ENCODE results near the gene USP20. TPM values are rescaled to one million over a fixed set of nuclear protein-coding genes. Genes with fewer than 3 reads are reported as not detected.

Gene USP20
- total RNA-seq, 1 donor from 2014 or later = 35.9 TPM

- TF ChIP-seq CTCF (conservative IDR thresholded peaks at IDR 0.05) = no peak
- H3K27me3 Mint-ChIP-seq (ENCODE audit: low read depth) = no peaks in the 10 kb centered on the region
- peaks cover 7% of the 10 kb centered on the region for H3K4me1 Mint-ChIP-seq
- H3K4me3 Mint-ChIP-seq = no peak overlapping the region
- DNase-seq (ENCODE audit: low read depth, low spot score) = no peak
- no peak overlapping the region for H3K27ac Mint-ChIP-seq (ENCODE audit: unreplicated experiment)
- no peaks in the 10 kb centered on the region for H3K9me3 Mint-ChIP-seq
- no peaks in the 10 kb centered on the region for H3K36me3 Mint-ChIP-seq (ENCODE audit: low read depth)
These were observed 86.6 kb downstream of the USP20 start for GRCh38 chr9:129921905-129922304.

- Mint-ChIP-seq H3K4me1 (peaks cover 7% of the 10 kb centered on the region), H3K4me3 (no peak overlapping the region), H3K27me3 (ENCODE audit: low read depth) (no peaks in the 10 kb centered on the region), H3K36me3 (ENCODE audit: low read depth) (peaks cover 3% of the 10 kb centered on the region), H3K9me3 (no peaks in the 10 kb centered on the region), H3K27ac (ENCODE audit: unreplicated experiment) (no peak overlapping the region)
- DNase-seq (ENCODE audit: low read depth, low spot score) = no peak
- TF ChIP-seq CTCF (conservative IDR thresholded peaks at IDR 0.05) = no peak
These were observed 88.3 kb downstream of the USP20 start for GRCh38 chr9:129923589-129923988.

- Mint-ChIP-seq H3K36me3 (ENCODE audit: low read depth) (peaks cover 3% of the 10 kb centered on the region), H3K27ac (ENCODE audit: unreplicated experiment) (no peak overlapping the region), H3K4me1 (peaks cover 29% of the 10 kb centered on the region), H3K4me3 (no peak overlapping the region), H3K9me3 (no peaks in the 10 kb centered on the region), H3K27me3 (ENCODE audit: low read depth) (no peaks in the 10 kb centered on the region)
- TF ChIP-seq CTCF (conservative IDR thresholded peaks at IDR 0.05) = no peak
- DNase-seq (ENCODE audit: low read depth, low spot score) = no peak
These were observed 94.4 kb downstream of the USP20 start for GRCh38 chr9:129929496-129930125.

GRCh38 chr9:129930743-129931142 lies 95.5 kb downstream of the USP20 start:
- no peak for TF ChIP-seq CTCF (conservative IDR thresholded peaks at IDR 0.05)
- no peak overlapping the region for H3K4me3 Mint-ChIP-seq
- H3K27me3 Mint-ChIP-seq (ENCODE audit: low read depth) = no peaks in the 10 kb centered on the region
- no peaks in the 10 kb centered on the region for H3K9me3 Mint-ChIP-seq
- H3K27ac Mint-ChIP-seq (ENCODE audit: unreplicated experiment) = no peak overlapping the region
- peaks cover 3% of the 10 kb centered on the region for H3K36me3 Mint-ChIP-seq (ENCODE audit: low read depth)
- H3K4me1 Mint-ChIP-seq = peaks cover 34% of the 10 kb centered on the region
- DNase-seq (ENCODE audit: low read depth, low spot score) = no peak

Small RNAs within 50 kb of the gene (microRNA-seq; reads per million reads assigned to microRNA genes)
- gene MIR6855 = not detected

Other genes starting within 250 kb of the USP20 start
- gene C9orf50, start 214.4 kb upstream of the USP20 start, total RNA-seq = 0.26 and 0.27 TPM in 2 replicates
- gene NTMT1, start 209.3 kb upstream of the USP20 start, total RNA-seq = 50.9 and 51.8 TPM in 2 replicates
- 20.9 and 21.9 TPM in 2 replicates for gene ASB6, start 193.3 kb upstream of the USP20 start, total RNA-seq
- gene PRRX2, start 169.8 kb upstream of the USP20 start, total RNA-seq = 0.65 and 0.68 TPM in 2 replicates
- gene PTGES, start 82.4 kb upstream of the USP20 start, total RNA-seq = 1.1 and 1.2 TPM in 2 replicates
- 16.6 and 18.0 TPM in 2 replicates for gene TOR1B, start 32.3 kb upstream of the USP20 start, total RNA-seq
- 36.9 and 40.5 TPM in 2 replicates for gene TOR1A, start 11.3 kb upstream of the USP20 start, total RNA-seq
- 32.7 and 34.6 TPM in 2 replicates for gene C9orf78, start 183 bp upstream of the USP20 start, total RNA-seq
- gene FNBP1, start 207.7 kb downstream of the USP20 start, total RNA-seq = 47.3 and 48.4 TPM in 2 replicates
- gene GPR107, start 218.4 kb downstream of the USP20 start, total RNA-seq = 42.8 and 43.8 TPM in 2 replicates

All from neural crest cell (in vitro differentiated cells).